ENCODE data around the gene PGBD5.
"Not testable (repeated sequence)": the region's sequence is repeated elsewhere in the genome, so short reads cannot be mapped to it uniquely, and the experiment has no call there.

The PGBD5 gene

DNA sequence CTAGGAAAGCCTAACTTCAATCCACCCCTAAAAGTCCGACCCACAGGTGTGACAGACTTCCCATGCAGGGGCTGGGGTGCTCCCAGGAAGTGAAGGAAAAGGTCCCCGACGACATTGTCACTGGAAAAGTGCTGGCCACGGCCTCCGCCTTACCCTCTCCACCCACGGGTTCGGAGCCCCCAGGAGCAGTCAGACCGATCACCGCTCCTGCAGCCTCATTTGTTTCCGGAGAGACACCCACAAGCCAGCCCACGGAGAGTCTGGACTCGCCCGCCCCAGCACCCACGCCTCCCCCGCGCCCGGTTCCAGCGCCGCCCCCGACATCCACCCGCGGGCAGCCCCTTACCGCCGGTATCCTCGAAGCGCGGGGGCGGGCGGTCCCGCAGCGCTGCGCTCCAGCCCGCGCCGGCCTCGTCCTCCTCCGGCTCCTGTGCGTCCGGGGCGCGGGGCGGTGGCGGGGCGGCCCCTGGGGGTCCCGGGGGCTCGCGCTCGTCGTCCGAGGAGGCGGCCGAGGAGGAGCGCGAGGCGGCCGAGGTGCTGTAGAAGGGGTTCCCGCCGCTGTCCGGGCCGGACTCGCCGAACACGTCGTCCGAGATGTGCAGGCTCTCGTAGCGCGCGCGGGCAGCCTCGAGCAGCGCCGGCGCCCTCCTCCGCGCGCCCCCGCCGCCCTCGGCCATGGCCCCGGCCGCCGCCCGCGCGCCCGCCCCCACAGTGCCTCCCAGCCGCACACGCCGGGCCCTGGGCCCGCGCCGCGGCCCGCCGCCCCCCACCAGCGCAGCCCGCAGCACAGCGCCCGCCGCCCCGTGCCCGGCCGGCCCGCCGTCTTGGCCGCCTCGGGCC is 660 bp downstream of the PGBD5 start:
- no peak for DNase-seq (ENCODE audit: low spot score)

DNA sequence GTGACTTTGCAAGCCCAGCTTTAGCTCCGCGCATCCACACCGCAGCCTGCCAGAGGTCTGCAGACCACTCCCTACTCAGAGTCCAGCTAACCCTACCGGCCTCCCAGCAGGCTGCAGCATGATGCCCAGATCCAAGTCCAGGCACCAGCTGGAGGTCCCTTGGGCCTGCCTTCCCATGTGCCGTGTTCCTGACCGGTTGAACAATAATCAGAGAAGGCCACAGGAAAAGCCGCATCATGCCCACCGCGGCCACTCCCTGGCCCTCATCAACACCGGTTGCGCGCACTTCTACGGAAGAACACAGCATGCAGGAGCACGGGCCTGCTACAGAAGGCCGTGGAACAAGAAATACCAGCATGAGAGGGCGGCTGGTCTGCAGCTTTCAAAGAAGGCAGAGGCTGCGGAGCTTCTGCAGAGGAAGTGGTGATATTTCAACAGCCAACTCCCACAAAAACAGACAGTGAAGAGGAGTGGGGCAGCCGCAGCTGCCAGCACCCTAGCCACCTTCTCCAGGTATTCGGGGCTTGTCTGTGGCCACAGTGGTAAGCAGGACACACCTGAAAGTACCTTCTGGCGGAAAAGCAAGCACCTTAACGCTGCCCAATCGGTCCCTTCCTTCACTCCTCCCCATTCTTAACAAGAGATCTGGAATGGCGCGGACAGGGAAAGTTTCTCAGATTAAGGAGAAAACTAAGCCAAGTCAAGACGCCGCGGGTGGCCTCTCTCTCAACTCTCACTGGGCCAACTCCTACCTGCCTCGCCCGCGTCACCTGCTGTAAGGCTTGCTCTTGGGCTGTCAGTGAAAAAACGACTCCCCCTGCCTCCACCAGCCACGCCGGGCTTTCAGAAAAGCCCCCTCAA is 1.5 kb downstream of the PGBD5 start:
- DNase-seq (ENCODE audit: low spot score), result no peak

DNA sequence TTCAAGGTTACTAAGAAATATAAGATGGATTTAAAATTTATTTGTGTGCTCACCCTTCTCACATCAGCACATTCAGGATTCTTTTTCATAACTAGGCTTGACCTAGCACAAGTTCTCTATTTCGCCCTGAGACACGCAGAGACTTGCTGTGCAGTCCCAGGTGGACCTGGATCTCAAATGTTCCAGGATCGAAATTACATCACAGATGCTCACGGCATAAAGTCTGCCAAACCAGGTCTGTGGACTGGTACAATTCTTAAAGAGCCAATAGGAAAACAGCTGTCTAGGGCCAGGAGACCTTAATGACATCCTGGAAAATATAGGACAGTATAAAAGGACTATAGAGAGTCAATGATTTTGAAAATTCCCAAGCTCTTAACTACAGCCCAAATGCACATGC is 2.2 kb downstream of the PGBD5 start:
- DNase-seq (ENCODE audit: low spot score), result no peak

DNA sequence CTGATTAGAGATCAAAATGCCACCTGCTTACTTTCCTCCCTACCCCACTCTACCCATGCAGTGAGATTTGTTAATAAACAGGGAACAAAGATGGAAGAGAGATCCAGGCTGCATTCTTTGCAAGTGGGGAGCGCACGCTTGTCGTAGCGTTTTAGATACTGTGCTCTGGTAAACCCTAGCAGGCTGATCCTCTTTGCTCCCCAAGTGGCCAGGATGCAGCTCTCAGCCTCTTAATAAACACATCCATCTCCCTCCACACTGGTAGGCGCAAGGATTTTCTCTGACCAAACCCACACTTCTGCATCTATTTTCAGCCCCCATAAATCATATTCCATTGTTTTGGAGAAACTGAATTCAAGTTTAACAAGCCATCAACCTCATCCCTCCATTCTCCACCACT is 2.9 kb downstream of the PGBD5 start:
- no peak for DNase-seq (ENCODE audit: low spot score)

DNA sequence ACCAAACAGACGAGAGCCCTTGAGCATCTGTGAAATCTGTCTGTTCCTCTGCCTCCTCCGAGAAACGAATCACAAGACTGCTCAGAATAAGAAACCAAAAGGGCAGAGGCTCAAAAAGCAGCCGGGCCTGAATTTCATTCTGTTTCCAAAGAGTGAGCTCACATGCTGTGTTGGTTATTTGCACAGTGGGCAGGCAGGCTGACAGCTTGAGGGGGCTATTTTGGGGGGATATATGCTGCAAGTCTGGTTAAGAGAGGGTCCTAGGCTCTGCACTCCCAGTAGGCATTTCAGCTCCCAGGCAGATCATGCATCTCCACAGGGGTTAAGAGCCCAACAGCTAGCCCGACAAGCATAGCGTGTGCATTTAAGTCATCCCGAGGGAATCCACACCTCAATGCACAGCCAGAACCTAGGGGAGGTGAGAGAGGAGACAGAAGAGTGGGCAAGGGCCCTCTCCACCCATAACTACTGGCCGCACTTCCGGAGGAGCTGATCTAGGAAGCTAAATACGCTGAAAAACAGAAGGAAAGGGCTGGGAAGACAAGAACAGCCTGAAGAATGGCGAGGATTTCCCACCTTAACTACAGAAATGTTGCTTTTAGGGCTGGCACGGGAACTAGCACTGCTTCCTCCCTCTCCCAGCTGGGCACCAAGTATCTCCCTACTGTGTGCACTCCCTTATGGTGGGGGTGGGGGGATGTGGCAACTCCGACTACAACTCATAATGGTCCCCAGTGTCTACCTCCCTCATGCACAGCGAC is 3.7 kb downstream of the PGBD5 start:
- DNase-seq (ENCODE audit: low spot score), result no peak

DNA sequence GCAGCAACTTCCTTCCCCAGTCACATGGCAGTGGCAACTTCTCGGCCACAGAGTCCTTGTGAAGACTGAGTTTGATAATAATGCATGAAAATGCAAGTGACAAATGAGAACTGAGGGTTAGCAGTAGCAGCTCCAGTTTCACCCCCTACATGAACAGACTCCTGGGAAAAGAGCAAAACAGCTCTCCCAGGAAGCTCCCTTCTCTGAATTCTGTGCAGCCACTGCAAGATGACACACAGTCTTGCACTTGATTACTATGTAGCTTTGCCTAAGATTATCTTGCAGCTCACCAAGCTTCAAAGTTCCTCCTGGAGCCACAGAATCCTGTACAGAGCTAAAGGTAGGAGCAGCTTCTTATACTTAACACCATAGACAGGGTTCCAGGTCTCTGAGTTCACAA is 4.7 kb downstream of the PGBD5 start:
- no peak for DNase-seq (ENCODE audit: low spot score)

DNA sequence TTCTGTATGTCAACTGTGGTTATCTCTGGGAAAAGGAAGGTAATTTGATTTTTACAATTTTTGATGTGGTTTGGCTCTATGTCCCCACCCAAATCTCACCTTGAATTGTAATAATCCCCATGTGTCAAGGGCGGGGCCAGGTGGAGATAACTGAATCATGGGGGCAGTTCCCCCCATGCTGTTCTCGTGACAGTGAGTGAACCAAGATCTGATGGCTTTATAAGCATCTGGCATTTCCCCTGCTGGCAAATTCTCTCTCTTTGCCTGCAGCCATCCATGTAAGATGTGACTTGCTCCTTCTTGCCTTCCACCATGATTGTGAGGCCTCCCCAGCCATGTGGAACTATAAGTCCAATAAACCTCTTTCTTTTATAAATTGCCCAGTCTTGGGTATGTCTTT is 5.8 kb downstream of the PGBD5 start:
- DNase-seq (ENCODE audit: low spot score), result not testable (repeated sequence)

DNA sequence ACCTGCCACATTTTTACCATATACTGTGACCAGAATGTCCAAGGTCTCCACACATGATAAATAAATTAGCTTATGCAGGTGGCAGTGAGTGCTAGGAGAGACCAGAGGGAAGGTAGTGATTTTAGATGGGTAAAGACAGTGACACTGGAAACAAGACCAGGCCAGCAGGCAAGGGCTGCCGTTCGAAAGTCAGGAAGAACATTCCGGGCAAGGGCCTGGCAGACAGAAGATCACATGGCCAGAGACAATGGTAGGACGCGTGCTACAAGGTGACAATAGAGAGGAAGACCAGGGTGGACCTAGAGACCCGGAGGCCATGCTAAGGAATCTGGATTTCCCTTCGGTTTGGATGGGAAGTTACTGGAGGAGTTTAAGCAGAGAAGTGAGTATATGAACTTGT is 9.7 kb downstream of the PGBD5 start:
- DNase-seq (ENCODE audit: low spot score), result no peak

DNA sequence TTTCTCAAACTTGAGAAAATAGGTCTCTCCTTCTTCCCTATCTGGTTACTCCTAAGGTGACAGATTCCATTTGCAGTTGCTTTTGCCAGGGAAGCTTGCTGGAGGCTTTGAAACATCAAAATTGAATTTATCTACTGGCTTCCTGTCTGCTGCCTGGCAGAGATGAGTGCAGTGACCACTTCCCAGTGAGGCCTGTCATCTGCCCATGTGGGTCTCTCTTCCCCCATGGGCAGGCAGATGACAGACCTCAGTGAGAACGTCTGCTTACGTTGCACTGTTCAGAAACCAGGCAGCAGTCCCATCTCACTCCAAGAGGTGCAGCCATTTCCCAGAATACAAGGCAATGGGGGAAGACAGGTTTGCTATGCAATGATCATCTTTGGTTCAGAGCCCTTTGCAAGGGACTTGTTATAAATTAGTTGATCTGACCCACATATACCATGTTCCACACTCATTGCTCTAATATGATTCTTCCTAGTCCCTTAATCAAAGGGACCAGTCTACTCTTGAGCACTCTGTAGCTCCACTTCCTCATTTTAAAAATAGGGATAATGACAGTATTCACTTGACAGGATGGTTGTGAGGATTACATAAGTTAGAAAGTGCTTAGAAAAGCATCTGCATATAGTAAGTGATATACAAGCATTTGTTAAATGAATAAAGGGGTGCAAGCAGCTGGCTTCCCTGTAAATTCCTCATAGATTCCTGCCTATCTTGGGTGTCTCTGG is 10.6 kb downstream of the PGBD5 start:
- no peak for DNase-seq (ENCODE audit: low spot score)

DNA sequence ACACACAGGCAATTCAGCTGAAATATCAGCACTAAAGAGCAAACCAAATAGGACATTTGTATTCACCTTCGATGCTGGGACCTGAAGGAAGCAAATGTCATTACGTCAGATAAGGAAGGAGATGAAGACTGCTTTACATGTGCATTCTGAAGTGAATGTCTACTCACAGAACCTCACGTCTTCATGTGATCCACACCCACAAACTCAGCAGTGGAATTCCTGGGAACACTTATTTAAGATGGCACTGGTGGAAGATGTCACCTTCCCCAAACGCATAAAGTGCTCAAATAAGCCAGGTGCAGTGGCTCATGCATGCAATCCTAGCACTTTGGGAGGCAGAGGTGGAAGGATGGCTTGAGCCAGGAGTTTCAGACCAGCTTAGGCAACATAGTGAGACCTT is 11.4 kb downstream of the PGBD5 start:
- DNase-seq (ENCODE audit: low spot score), result no peak

DNA sequence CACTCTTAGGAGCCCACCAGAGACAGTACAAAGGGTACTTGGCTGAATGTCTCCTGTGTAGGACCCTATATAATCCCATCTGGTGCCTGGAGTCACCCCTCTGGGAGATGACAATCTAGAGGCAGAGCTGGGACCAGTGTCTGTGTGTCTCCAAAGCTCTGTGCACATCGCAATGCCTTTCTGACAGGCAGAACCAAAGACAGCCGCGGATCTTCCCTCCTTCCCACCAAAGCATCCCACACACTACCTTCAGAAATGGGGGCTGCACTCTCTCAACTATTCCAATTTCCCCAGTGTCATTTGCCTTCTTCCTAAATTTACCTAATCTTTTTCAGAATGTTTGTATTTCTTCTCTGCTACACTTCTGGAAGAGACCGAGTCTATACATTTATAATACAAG is 12.0 kb downstream of the PGBD5 start:
- DNase-seq (ENCODE audit: low spot score), result no peak

DNA sequence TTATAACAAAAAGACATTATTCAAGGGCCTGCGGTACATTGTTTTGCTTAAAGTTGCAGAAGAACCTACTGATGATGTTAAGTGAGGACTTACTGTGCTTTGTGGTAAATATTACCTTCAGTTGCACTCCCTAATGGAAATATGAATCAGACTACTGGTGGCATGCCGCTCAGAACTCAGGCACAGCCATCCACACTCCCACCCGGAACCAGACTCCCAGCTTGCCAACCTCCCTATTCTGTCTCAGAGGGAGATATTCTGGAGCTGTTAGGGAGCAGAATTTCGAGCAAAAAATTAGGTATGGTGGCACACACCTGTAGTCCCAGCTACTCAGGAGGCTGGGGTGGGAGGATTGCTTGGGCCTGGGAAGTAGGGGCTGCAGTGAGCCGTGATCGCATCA is 13.1 kb downstream of the PGBD5 start:
- DNase-seq (ENCODE audit: low spot score), result no peak

DNA sequence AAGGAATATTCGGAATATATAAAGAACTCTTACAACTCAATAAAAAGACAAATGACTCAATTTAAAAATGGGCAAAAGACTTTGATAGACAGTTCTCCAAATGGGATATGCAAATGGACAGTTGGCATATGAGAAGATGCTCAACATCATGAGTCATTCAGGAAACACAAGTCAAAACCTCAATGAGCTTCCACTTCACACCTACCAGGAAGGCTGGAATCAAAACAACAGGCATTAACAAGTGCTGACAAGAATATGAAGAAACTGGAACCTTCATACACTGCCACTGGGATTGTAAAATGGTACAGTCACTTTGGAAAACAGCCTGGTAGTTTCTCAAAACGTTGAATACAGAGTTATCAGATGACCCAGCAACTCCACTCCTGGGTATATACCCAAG is 17.2 kb downstream of the PGBD5 start:
- no peak for DNase-seq (ENCODE audit: low spot score)

DNA sequence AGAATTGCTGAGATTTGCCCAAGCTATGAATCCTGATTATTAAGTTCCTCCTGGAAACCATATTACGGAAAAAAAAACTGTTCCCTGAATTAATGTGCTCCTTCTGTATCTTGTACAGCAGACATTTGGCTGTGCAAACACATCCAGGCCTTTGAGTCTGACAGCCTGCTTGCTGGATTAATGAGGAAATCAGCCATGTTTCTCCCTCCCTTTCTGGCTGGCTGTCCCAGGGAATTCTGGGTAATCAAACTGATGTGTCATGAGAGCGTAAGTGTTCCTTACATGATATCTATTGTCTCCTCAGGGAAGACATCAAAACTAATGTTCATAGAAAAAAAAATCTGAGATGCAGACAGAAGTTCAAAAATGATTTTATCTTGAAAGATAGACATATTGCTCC is 18.8 kb downstream of the PGBD5 start:
- no peak for DNase-seq (ENCODE audit: low spot score)

DNA sequence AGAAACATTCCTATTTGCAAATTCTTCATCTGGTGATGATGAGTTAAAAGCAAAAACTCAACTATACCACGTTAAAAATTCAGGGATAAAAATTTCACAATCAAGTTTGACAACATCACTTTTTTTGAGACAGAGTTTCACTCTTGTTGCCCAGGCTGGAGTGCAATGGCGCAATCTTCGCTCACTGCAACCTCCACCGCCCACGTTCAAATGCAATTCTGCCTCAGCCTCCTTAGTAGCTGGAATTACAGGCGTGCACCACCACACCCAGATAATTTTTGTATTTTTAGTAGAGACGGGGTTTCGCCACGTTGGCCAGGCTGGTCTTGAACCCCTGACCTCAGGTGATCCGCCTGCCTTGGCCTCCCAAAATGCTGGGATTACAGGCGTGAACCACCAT is 19.4 kb downstream of the PGBD5 start:
- not testable (repeated sequence) for DNase-seq (ENCODE audit: low spot score)

DNA sequence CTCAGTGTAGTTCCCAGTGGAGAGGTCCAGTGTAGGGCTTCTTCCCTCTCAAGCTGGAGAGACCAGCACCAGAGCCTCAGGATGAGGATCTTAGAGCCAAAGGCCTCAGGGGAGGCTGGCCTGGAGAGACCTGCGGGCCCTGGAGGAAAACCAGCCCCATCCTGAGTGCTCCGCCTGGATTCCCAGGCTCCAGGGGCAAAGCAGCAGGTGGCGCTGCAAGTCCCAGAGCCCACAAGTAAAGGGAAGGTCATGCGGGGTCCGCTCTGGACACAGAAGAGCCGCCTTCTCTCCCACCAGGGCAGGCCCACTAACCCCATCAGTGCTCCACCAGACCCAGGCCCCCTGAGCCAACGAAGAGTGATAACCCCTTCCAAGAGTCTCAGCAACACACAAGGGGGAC is 22.7 kb downstream of the PGBD5 start:
- no peak for DNase-seq (ENCODE audit: low spot score)

DNA sequence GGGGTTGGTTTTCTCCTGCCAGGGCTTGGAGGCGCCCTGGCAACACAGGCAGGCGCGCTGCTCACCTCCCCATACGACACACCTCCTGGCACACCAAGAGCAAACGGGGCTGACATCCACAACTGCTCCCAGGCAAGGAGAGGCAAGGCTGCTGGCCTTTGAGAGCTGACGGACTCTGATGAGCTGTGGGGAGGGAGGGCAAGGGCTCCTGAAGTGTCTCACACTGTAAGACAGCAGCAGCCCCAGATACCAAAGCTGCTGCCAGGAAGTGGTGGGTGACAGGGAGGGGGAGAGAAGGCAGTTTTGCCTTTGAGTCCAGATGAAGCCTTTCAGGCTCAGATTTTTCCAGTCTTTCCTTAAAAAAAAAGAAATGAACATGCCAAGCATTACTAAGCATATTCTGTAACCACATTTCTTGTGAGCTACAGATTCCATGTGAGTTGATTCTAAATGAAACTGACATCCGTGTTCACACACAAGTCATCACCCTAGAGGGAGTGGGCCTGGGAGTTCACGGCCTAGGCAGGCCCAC is 24.3 kb downstream of the PGBD5 start:
- DNase-seq (ENCODE audit: low spot score), result no peak

DNA sequence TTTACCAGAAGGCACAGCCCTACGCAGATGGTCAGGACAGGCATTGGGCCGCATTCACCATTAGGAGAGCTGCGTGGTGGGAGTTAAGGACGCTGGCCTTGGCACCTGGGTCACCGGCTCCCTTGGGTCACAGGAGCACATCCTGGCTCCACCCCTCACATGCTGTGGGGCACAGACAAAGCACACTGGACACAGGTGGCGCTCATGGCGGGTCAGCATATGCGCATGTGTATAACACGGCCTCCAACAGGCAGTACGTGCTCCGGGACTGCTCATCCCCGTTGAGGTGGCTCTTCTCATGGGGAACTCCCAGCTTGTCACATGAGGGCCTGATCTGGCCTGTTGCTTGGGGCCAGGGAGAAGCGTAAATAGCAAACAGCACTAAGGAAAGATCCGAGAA is 25.0 kb downstream of the PGBD5 start:
- no peak for DNase-seq (ENCODE audit: low spot score)

DNA sequence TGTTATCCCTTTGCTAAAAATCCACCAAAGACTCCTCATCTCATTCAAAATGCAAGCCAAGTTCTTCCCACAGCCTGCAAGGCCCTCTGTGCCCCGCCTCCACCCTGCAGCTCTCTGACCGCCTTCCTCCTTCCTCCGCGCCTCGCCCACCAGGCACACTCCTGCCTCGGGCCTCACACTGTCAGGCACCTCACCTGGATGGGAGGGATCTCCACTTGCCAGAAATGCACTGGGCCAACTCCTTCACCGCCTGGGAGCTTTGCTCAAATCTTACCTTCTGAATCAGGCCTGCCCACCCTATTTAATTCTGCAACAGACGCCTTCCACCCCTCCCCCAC is 26.2 kb downstream of the PGBD5 start:
- no peak for DNase-seq (ENCODE audit: low spot score)

DNA sequence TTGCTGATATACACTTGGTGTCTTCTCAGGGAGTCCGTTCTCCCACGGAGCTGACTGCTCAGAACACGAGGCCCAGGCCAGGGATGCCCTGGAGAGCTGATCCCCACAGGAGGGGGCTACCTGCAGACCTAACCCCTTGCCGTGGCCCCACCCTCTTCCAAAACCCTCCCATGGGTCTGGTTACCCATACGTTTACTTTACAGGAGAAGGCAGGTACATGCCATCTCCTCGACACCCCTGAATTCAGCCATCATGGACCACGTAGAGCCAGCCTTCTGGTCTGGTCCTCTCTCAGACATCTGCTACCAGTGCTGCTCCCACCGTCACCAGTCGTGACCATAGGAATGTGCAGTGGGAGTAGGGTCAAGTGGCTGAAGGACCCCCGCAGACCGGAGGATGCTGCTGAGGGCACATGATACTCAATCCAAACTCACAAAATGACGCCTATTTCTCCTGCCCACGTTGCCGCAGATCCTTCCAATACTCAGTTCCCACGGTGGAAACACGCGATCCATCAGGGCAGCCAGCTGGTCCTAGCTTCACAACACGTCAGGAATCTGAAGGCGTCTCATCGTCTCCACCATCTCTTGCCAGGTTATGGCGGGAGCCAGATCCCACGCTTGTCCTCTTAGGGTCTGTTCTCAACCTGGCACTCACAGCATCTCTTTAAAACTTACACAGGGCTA is 26.7 kb downstream of the PGBD5 start:
- DNase-seq (ENCODE audit: low spot score), result no peak

DNA sequence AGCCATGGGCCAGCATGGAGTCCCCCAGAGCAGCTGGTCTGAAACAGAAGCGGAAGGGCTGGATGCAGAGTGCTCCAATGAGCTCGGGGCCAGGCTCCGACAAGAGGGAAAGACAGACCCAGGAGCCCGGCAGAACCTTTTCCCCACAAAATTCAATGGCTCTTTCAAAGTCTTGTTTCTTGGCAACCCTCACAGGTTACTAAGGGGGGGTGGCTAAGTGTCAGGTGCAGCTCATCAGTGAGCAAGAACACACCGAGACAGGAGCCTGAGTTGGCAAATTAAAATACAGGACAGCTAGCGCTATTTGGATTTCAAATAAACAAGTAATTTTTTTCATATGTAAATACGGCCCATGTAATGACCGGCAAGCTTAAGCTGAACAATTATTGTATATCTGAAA is 27.3 kb downstream of the PGBD5 start:
- DNase-seq (ENCODE audit: low spot score), result no peak
